ENCODE measurements around the gene MED9.
A peak's percentile ranks its signal among the peaks of the same experiment; 100 is the strongest.

The MED9 gene

GRCh38 chr17:17514361-17514992, 37.7 kb downstream of the MED9 start:
- ChIA-PET CTCF (interaction anchor here (0.6 to 1.6 kb wide), 3 partner anchors 17 to 59 kb away, joined by 3 to 5 read pairs (median 3); no protein-coding TSS in a partner anchor), POLR2A (no interaction called here)
- Histone ChIP-seq H3K27ac (ENCODE audit: extremely low read depth, low read depth, low read length) (no peak overlapping the region), H3K4me3 (ENCODE audit: low read depth, low read length) (no peak overlapping the region), H3K4me1 (ENCODE audit: control insufficient read depth, insufficient read depth, low read length) (no peaks in the 10 kb centered on the region), H3K36me3 (ENCODE audit: control insufficient read depth in 2 of 2, insufficient read depth in 1 of 2, low read length in 2 of 2) (no peaks in the 10 kb centered on the region), H3K9me3 (ENCODE audit: control insufficient read depth, insufficient read depth, low read depth, low read length) (no peaks in the 10 kb centered on the region)
- TF ChIP-seq ZNF521 (tag by site-specific recombination; IDR thresholded peaks at IDR 0.05) (no peak), OVOL3 (tag by site-specific recombination; IDR thresholded peaks at IDR 0.05) (no peak)

GRCh38 chr17:17514993-17515933, 38.5 kb downstream of the MED9 start:
- TF ChIP-seq, protein P1, sequence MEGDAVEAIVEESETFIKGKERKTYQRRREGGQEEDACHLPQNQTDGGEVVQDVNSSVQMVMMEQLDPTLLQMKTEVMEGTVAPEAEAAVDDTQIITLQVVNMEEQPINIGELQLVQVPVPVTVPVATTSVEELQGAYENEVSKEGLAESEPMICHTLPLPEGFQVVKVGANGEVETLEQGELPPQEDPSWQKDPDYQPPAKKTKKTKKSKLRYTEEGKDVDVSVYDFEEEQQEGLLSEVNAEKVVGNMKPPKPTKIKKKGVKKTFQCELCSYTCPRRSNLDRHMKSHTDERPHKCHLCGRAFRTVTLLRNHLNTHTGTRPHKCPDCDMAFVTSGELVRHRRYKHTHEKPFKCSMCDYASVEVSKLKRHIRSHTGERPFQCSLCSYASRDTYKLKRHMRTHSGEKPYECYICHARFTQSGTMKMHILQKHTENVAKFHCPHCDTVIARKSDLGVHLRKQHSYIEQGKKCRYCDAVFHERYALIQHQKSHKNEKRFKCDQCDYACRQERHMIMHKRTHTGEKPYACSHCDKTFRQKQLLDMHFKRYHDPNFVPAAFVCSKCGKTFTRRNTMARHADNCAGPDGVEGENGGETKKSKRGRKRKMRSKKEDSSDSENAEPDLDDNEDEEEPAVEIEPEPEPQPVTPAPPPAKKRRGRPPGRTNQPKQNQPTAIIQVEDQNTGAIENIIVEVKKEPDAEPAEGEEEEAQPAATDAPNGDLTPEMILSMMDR (tag by site-specific recombination; IDR thresholded peaks at IDR 0.05) = no peak
- TF ChIP-seq, protein P2, sequence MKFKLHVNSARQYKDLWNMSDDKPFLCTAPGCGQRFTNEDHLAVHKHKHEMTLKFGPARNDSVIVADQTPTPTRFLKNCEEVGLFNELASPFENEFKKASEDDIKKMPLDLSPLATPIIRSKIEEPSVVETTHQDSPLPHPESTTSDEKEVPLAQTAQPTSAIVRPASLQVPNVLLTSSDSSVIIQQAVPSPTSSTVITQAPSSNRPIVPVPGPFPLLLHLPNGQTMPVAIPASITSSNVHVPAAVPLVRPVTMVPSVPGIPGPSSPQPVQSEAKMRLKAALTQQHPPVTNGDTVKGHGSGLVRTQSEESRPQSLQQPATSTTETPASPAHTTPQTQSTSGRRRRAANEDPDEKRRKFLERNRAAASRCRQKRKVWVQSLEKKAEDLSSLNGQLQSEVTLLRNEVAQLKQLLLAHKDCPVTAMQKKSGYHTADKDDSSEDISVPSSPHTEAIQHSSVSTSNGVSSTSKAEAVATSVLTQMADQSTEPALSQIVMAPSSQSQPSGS (tag by site-specific recombination; IDR thresholded peaks at IDR 0.05; ENCODE audit: low read depth) = no peak
- TF ChIP-seq ZNF658 (tag by site-specific recombination; IDR thresholded peaks at IDR 0.05) = no peak
- TF ChIP-seq, protein P3, sequence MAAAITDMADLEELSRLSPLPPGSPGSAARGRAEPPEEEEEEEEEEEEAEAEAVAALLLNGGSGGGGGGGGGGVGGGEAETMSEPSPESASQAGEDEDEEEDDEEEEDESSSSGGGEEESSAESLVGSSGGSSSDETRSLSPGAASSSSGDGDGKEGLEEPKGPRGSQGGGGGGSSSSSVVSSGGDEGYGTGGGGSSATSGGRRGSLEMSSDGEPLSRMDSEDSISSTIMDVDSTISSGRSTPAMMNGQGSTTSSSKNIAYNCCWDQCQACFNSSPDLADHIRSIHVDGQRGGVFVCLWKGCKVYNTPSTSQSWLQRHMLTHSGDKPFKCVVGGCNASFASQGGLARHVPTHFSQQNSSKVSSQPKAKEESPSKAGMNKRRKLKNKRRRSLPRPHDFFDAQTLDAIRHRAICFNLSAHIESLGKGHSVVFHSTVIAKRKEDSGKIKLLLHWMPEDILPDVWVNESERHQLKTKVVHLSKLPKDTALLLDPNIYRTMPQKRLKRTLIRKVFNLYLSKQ (tag by site-specific recombination; IDR thresholded peaks at IDR 0.05; ENCODE audit: borderline replicate concordance) = no peak
- TF ChIP-seq ZNF600 (tag by site-specific recombination; IDR thresholded peaks at IDR 0.05) = 0 out of 2 replicates have a peak, but pooled peaks have one; percentile 65
- TF ChIP-seq ZNF133 (tag by site-specific recombination; IDR thresholded peaks at IDR 0.05) = no peak
- no peak for TF ChIP-seq ZNF664 (tag by site-specific recombination; IDR thresholded peaks at IDR 0.05)
- Histone ChIP-seq H3K36me3 (ENCODE audit: control insufficient read depth in 2 of 2, insufficient read depth in 1 of 2, low read length in 2 of 2) (no peaks in the 10 kb centered on the region), H3K9me3 (ENCODE audit: control insufficient read depth, insufficient read depth, low read depth, low read length) (no peaks in the 10 kb centered on the region), H3K4me3 (ENCODE audit: low read depth, low read length) (no peak overlapping the region), H3K4me1 (ENCODE audit: control insufficient read depth, insufficient read depth, low read length) (no peaks in the 10 kb centered on the region), H3K27ac (ENCODE audit: extremely low read depth, low read depth, low read length) (no peak overlapping the region)
- ChIA-PET CTCF (interaction anchor here (0.6 to 1.6 kb wide), 4 partner anchors 53 to 160 kb away, joined by 3 to 5 read pairs (median 3); no protein-coding TSS in a partner anchor), POLR2A (no interaction called here)

- TF ChIP-seq ZNF837 (tag by site-specific recombination; IDR thresholded peaks at IDR 0.05) = no peak
- no peak for TF ChIP-seq ZBTB1 (tag by site-specific recombination; IDR thresholded peaks at IDR 0.05)
- TF ChIP-seq ZNF423 (tag by site-specific recombination; IDR thresholded peaks at IDR 0.05) = no peak
- TF ChIP-seq BCL11B (tag by site-specific recombination; IDR thresholded peaks at IDR 0.05; ENCODE audit: low read depth) = no peak
- no peak for TF ChIP-seq ZNF791 (tag by site-specific recombination; IDR thresholded peaks at IDR 0.05)
- no peak for TF ChIP-seq ZEB2 (tag by site-specific recombination; IDR thresholded peaks at IDR 0.05)
- no peak for TF ChIP-seq ZBTB21 (tag by site-specific recombination; IDR thresholded peaks at IDR 0.05)
- no peak for TF ChIP-seq ZNF670 (tag by site-specific recombination; IDR thresholded peaks at IDR 0.05; ENCODE audit: low read depth)
- 0 out of 2 replicates have a peak, but pooled peaks have one; percentile 11 for TF ChIP-seq ZNF600 (tag by site-specific recombination; IDR thresholded peaks at IDR 0.05)
- peak; percentile 57; the same call in 1 of the 2 replicates for TF ChIP-seq ZIC2 (tag by site-specific recombination; IDR thresholded peaks at IDR 0.05)
- CTCF ChIA-PET = interaction anchor here (0.6 to 1.4 kb wide), 4 partner anchors 19 to 199 kb away, joined by 3 to 6 read pairs (median 4); no protein-coding TSS in a partner anchor
- Histone ChIP-seq H3K27ac (ENCODE audit: extremely low read depth, low read depth, low read length) (no peak overlapping the region), H3K4me1 (ENCODE audit: control insufficient read depth, insufficient read depth, low read length) (no peaks in the 10 kb centered on the region), H3K36me3 (ENCODE audit: control insufficient read depth in 2 of 2, insufficient read depth in 1 of 2, low read length in 2 of 2) (no peaks in the 10 kb centered on the region), H3K9me3 (ENCODE audit: control insufficient read depth, insufficient read depth, low read depth, low read length) (no peaks in the 10 kb centered on the region), H3K4me3 (ENCODE audit: low read depth, low read length) (no peak overlapping the region)
- POLR2A ChIA-PET = no interaction called here
Observed at GRCh38 chr17:17515934-17516930, 39.4 kb downstream of the MED9 start.
